Tibial nerve (tissue), 3 donors: Measurements from ENCODE around the gene KCNK1.

Source experiments
- POLR2A ChIP-seq, 2 donors: fragments of 450-650 bp; IDR thresholded peaks; one replicate each; pipeline ENCODE4 v1.6.1; 2017; ENCODE audit warnings: antibody characterized with exemption in 2 of 2, mild to moderate bottlenecking in 2 of 2, moderate library complexity in 2 of 2
- TF ChIP-seq, protein P1 (sequence below), 5 experiments: fragments of 200-600 bp in 3 of 5; fragments of 450-650 bp in 2 of 5; sonication (generic) in 3 of 5; IDR thresholded peaks; one replicate each; pipeline ENCODE4 v1.5.1; 2016 to 2019; ENCODE audit warnings: antibody characterized with exemption in 5 of 5, mild to moderate bottlenecking in 3 of 5, moderate library complexity in 2 of 5

- TF ChIP-seq, protein P1, sequence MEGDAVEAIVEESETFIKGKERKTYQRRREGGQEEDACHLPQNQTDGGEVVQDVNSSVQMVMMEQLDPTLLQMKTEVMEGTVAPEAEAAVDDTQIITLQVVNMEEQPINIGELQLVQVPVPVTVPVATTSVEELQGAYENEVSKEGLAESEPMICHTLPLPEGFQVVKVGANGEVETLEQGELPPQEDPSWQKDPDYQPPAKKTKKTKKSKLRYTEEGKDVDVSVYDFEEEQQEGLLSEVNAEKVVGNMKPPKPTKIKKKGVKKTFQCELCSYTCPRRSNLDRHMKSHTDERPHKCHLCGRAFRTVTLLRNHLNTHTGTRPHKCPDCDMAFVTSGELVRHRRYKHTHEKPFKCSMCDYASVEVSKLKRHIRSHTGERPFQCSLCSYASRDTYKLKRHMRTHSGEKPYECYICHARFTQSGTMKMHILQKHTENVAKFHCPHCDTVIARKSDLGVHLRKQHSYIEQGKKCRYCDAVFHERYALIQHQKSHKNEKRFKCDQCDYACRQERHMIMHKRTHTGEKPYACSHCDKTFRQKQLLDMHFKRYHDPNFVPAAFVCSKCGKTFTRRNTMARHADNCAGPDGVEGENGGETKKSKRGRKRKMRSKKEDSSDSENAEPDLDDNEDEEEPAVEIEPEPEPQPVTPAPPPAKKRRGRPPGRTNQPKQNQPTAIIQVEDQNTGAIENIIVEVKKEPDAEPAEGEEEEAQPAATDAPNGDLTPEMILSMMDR (IDR thresholded peaks at IDR 0.05) = no peak
- no peak for TF ChIP-seq POLR2A (IDR thresholded peaks at IDR 0.05)
Observed at GRCh38 chr1:233668725-233669294, 54.9 kb downstream of the KCNK1 start.
